ENCODE data around the gene NKAIN1. TPM values are rescaled to one million over a fixed set of nuclear protein-coding genes. Genes with fewer than 3 reads are reported as not detected.

The NKAIN1 gene
- total RNA-seq, 1 experiment from 2014 or later, result 0.18 TPM

GRCh38 chr1:31183927-31184554 is 55.6 kb downstream of the NKAIN1 start:
- ATAC-seq, result no peak
- no peaks in the 10 kb centered on the region for H3K36me3 ChIP-seq (ENCODE audit: low read depth, low read length)
- intact Hi-C loops (cut with micrococcal nuclease), result loop anchor here (1.0 to 2.0 kb wide), 2 partner anchors 79 to 365 kb away; no protein-coding TSS in a partner anchor
- H3K4me1 ChIP-seq (ENCODE audit: insufficient read depth, low read length), result peaks cover 4% of the 10 kb centered on the region
- no peak overlapping the region for H3K4me3 ChIP-seq (ENCODE audit: low read length)
- no peaks in the 10 kb centered on the region for H3F3A ChIP-seq (ENCODE audit: low read length, unreplicated experiment)
- H3K4me2 ChIP-seq (ENCODE audit: low read length), result no peak overlapping the region
- H2AFZ ChIP-seq (ENCODE audit: low read length), result no peak overlapping the region
- POLR2A ChIA-PET (ENCODE audit: unreplicated experiment), result no interaction called here
- CTCF ChIA-PET, result interaction anchor here (0.9 kb wide), 1 partner anchor 10 kb away, joined by 4 read pairs; no protein-coding TSS in a partner anchor
- TF ChIP-seq EZH2 (IDR thresholded peaks at IDR 0.05; ENCODE audit: low read length, unreplicated experiment) (no peak), CTCF (conservative IDR thresholded peaks at IDR 0.05; ENCODE audit: low read depth, low read length) (peak; percentile 87), EZH2phosphoT487 (IDR thresholded peaks at IDR 0.05; ENCODE audit: borderline replicate concordance, low read length) (no peak)
- no peaks in the 10 kb centered on the region for H3K9me2 ChIP-seq (replicated peaks; ENCODE audit: low read length)
- peak; percentile 66 for DNase-seq
- H3K27me3 ChIP-seq (ENCODE audit: low read length), result no peaks in the 10 kb centered on the region
- H3K79me2 ChIP-seq (ENCODE audit: low read length), result no peaks in the 10 kb centered on the region
- BruUV-seq (replicated peaks), result no TSS peak
- H4K20me1 ChIP-seq (ENCODE audit: low read length), result no peaks in the 10 kb centered on the region
- H3K9ac ChIP-seq (ENCODE audit: low read length), result no peak overlapping the region
- H3K27ac ChIP-seq (ENCODE audit: low read length), result no peak overlapping the region
- H3K9me3 ChIP-seq (ENCODE audit: low read length), result no peaks in the 10 kb centered on the region

- intact Hi-C loops (cut with micrococcal nuclease), result no loop called here
Measured at GRCh38 chr1:31183126-31183525, 56.6 kb downstream of the NKAIN1 start.

More at GRCh38 chr1:31183126-31183525, 56.6 kb downstream of the NKAIN1 start:
- Histone ChIP-seq H3K9me3 (ENCODE audit: low read length) (no peaks in the 10 kb centered on the region), H4K20me1 (ENCODE audit: low read length) (no peaks in the 10 kb centered on the region), H3K4me3 (ENCODE audit: low read length) (no peak overlapping the region), H3K9me2 (replicated peaks; ENCODE audit: low read length) (no peaks in the 10 kb centered on the region), H2AFZ (ENCODE audit: low read length) (no peak overlapping the region), H3K4me2 (ENCODE audit: low read length) (peak overlapping the region; percentile 54), H3K9ac (ENCODE audit: low read length) (no peak overlapping the region), H3K27ac (ENCODE audit: low read length) (no peak overlapping the region), H3K27me3 (ENCODE audit: low read length) (no peaks in the 10 kb centered on the region), H3F3A (ENCODE audit: low read length, unreplicated experiment) (no peaks in the 10 kb centered on the region), H3K79me2 (ENCODE audit: low read length) (no peaks in the 10 kb centered on the region), H3K36me3 (ENCODE audit: low read depth, low read length) (no peaks in the 10 kb centered on the region), H3K4me1 (ENCODE audit: insufficient read depth, low read length) (peaks cover 4% of the 10 kb centered on the region)
- DNase-seq (peak; percentile 57), ATAC-seq (no peak)
- no peak for TF ChIP-seq EZH2 (IDR thresholded peaks at IDR 0.05; ENCODE audit: low read length, unreplicated experiment)
- TF ChIP-seq CTCF (conservative IDR thresholded peaks at IDR 0.05; ENCODE audit: low read depth, low read length), result no peak
- no peak for TF ChIP-seq EZH2phosphoT487 (IDR thresholded peaks at IDR 0.05; ENCODE audit: borderline replicate concordance, low read length)
- ChIA-PET POLR2A (ENCODE audit: unreplicated experiment) (no interaction called here), CTCF (interaction anchor here (0.9 kb wide), 1 partner anchor 11 kb away, joined by 4 read pairs; no protein-coding TSS in a partner anchor)
- BruUV-seq (replicated peaks), result no TSS peak
